Activated naive CD4-positive, alpha-beta T cell treated with Interleukin-2 at 50 U/mL for 16 hours (primary cell): ENCODE results near the gene ANKRD7.
A peak's percentile ranks its signal among the peaks of the same experiment; 100 is the strongest.

Experiments
- DNase-seq: peaks from one replicate; pipeline ENCODE4 v3.0.0-alpha.2; 2020

The ANKRD7 gene

DNA sequence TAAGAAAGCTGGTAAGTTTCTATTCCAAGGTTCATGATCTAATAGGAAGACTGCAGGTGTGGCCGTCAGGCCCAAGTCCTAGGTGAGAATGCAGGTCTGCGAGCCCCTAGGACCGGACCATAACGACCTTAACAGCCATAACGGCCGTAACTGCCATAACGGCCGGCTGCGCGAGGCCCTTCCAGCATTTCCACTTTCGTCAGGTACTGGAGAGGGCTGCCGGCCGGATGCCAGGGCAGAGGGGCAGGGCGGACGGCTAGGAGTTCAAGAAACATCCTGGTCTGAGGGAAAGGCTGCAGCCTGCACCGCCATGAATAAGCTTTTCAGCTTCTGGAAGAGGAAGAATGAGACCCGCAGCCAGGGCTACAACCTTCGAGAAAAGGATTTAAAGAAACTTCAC lies at the start of gene ANKRD7:
Gene ANKRD7 (plus strand): TSS at position 184 of the 400 bp plus-strand sequence. CDS start 127 bp downstream, at position 311.
- DNase-seq, result no peak

DNA sequence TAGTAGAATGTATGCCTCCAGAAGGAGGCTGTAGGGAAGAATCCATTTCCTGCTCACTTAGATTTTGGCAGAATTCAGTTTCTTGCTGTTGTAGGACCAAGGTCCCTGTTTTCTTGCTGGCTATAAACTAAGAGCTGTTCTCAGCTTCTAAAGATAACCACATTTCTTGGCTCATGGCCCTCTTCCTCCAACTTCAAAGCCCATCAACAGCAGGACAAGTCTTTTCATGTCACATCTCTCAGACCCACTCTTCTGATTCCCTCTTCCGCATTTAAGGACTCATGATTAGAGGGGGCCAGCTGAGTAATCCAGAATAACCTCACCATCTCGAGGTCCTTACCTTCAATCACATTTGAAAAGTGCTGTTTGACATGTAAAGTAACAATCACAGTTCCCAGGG lies 48.8 kb upstream of the ANKRD7 start:
- no peak for DNase-seq

DNA sequence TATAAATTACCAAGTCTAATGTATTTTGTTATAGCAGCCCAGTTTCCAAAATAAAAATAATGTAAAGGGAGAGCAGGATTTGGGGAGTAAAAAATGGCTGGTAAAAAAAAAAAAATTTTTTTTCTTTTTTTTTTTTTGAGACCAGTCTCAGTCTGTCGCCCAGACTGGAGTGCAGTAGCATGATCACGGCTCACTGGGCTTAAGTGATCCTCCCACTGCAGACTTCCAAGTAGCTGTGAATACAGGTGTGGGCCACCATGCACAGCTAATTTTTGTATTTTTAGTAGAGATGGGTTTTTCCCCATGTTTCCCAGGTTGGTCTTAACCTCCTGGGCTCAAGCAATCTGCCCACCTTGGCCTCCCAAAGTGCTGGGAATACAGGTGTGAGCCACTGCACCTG lies 45.3 kb upstream of the ANKRD7 start:
- DNase-seq, result no peak

DNA sequence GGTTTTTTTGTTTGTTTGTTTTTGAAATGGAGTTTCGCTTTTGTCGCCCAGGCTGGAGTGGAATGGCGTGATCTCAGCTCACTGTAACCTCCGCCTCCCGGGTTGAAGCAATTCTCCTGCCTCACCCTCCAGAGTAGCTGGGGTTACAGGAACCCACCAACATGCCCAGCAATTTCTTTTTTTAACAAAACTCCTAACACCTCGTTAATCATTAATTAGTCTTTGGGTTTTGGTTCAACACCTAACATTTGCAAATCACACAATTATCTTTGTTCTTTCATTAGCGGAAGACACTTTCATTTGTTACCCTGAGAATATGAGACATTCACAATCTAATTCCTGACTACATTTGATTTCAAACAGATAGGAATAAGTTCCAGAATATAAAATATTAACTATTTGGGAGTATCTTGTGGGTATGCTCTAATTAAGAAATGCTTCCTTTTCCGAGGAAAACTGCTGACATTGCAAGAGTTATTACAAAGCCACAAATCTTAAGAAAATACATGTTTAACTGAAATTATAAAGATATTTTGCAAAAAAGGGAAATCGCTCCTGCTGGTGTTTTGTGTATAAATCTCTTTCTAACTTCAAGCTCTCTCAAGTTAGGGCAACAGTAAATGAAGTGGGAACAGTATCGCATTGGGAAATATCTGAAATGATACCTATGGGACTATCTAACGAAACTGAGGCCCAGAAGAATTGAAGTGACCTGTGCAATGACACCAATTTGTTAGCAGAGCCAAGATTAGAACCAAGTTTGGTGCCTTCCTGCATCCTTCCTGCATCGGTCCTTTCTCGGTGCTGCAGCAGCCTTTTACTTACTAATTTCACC lies 41.7 kb upstream of the ANKRD7 start:
- no peak for DNase-seq

DNA sequence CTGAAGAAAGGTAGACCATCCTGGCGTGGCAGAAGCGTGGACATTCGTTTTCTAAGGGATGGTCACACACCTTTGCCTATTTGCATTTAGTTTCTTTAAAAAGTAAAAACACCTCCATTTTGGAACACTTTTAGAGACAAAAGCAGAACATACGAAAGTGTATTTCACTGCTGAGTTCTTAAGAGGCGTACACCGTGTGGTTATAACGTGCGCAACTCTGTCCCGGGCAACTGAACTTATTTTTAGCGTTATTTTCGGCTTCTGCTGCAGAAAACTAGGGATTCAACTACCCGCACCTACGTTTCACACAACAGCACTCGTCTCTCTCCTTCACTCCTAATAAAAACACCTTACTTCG lies 41.1 kb upstream of the ANKRD7 start:
- peak; percentile 3 for DNase-seq

- peak; percentile 97 for DNase-seq
Measured at GRCh38 chr7:118183786-118184564, 40.5 kb upstream of the ANKRD7 start, which contains the start of gene LSM8. LSM8 (plus strand) TSS chr7:118184164; CDS start chr7:118184224, 60 bp downstream.

DNA sequence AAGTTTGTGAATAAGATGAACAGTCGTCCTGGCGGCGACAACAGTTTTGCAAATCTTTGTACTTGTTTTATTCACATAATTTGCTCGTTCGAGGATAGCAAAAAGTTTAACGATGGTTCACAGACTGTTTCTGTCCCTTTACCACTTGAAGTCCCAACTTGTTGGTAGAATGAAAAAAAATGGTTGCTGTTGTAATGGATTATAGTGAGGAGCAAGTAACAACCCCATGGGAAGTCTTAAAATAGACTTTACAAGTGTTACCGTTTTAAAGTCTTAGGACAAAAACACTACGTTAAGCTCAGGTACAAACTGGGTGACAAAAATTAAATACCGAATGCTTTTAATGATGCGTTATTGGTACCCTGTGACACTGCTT lies 40.0 kb upstream of the ANKRD7 start:
- DNase-seq, result no peak

DNA sequence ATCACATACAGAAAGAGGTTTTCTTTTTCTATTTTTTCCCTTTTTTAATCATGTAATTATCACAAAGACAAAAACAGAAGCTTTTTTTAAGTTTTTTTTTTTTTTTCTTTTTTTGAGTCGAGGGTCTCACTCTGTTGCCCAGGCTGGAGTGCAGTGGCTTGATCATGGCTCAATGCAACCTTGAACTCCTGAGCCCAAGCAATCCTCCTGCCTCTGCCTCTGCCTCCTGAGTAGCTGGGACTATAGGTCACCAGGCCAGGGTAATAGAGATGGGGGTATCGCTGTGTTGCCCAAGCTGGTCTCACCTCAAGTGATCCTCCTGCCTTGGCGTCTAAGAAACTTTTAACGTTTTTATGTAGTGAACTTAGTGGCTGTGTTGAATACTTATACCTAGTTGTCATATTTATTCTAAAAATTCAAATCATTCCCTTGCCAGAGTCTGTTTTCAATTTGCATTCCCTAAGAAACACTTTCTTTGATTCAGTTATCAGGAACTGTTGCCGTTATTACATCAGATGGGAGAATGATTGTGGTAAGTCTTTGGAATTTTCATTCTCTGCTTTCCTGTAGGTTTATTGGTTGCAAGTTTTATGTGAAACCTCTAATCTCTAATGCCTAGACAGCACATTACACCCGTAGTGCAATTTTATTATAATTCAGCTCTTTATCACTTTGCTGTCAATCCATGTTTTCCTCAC lies 39.2 kb upstream of the ANKRD7 start:
- no peak for DNase-seq

GRCh38 chr7:118186501-118186900 lies 38.0 kb upstream of the ANKRD7 start:
- no peak for DNase-seq

- no peak for DNase-seq
Measured at GRCh38 chr7:118194571-118194970, 29.9 kb upstream of the ANKRD7 start.

DNA sequence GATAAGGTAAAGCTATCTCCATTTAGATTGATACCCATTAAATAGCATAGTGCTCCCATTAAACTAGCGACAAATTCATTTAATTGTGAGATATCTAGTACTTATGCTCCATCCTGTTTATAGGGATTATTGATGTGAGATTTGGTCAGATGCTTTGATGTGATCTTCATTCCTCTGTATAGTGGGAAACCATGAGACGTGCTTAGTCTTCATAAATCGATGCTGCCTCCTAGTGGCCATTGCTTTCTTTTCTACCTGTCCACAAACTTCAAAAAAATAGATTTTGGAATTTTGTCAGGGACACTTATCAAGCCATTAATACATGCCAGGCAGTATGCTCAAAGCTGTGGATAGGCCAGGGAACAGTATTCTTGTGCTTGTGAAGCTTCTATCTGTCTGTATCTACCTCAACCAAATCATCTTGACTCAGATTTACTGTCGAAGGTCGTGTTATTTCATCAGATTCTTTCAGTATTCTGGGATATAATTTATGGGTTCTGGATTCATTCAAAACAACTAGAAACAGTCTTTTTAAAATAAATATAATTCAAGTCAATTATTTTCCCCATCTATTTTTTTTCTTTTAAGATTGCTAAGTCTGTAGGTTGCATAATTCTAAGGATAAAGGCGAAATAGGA lies 28.5 kb upstream of the ANKRD7 start:
- peak; percentile 30 for DNase-seq

- no peak for DNase-seq
Measured at GRCh38 chr7:118202061-118202460, 22.4 kb upstream of the ANKRD7 start.

- DNase-seq, result peak; percentile 68
Measured at GRCh38 chr7:118214051-118214832, 10.3 kb upstream of the ANKRD7 start.

- no peak for DNase-seq
Measured at GRCh38 chr7:118214833-118215182, 9.7 kb upstream of the ANKRD7 start.

DNA sequence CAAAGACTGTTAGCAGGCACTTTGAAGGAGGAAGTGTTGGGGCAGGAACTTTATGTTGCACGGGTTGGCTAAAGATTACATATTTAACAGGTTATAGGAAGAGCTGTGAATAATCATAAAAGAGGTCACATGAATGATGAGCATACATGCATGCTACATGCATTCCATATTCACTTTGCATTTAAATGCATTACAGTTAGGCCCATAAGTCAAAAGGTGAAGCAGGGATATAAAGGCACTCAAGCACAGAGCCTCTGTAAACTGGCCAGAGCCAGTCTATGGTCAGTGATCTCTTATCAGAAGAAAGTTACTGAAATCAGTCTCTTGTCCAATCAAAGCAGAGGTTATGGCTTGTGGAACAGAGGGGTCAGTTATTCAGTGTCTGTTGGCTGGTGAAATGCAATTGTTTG lies 7.3 kb upstream of the ANKRD7 start:
- DNase-seq, result no peak

DNA sequence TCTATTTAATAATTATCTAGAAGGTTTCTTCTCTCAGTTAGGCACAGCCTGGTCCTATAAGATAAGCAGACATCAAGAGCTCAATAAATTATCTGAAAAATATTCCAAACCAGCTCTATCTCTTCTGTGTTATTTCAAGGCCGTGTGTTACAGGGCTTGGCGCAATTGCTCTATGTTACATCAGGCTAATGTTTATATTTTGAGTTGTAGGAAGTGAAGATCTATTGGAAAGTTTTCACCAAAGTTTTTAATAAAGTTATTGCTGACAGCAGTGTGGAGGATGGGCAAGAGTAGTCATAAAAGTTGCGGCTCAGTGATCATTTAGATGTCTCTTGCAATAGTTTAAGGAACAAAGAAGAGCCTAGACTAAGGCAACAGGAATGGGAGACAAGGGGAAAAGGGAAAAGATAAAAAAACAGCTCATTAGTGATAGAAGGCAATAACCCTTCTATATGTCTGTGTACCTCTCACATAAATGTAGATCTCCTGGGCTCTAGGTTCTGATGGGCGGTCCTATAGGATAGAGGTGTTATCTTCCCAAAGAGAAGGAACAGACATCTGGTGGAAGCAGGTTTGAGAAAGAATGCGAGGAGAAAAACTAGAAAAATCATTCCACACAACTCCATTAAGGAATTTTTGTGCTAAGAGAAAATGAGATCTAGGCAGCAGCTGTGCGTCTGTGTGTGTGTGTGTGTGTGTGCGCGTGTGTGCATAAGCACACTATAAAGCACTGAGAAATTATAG lies 5.9 kb upstream of the ANKRD7 start:
- no peak for DNase-seq

- no peak for DNase-seq
Measured at GRCh38 chr7:118219157-118219512, 5.4 kb upstream of the ANKRD7 start.

GRCh38 chr7:118220583-118220982 lies 3.9 kb upstream of the ANKRD7 start:
- no peak for DNase-seq

DNA sequence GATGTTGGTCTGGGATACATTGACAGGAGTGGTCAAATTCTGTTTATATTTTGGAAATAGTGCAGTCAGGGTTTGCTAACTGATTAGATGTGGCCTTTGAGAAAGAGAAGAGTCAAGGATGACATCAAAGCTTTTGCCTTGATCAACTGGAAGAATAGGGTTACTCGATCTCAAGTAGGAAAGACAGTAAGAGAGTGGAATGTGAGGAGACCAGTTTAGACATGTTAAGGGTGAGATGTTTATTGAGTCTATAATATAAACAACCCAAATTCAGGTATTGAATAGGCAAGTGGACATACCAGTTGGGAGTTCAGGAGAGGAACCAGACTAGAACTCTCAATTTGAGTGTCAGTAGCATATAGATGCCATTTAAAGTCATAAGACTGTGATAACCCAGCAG lies 1.9 kb upstream of the ANKRD7 start:
- DNase-seq, result no peak

DNA sequence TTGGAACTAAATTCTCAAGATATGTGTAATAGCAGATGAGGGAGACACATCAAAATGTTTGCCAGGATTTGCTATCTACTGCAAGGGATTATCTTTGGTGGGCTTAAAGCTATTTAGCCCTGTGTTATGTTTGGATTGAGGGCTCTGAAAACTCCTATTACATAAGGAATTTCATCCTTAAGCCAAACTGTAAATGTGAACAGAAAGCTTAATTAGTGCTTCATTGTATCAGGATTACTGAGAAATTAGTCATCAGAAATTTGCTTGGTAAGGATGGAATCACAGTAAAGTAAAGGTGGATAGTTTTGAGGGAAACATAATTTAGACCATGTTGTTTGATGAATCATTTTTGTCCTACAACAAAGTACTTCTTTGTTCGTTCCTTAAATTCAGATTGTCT lies 8.3 kb downstream of the ANKRD7 start:
- no peak for DNase-seq

DNA sequence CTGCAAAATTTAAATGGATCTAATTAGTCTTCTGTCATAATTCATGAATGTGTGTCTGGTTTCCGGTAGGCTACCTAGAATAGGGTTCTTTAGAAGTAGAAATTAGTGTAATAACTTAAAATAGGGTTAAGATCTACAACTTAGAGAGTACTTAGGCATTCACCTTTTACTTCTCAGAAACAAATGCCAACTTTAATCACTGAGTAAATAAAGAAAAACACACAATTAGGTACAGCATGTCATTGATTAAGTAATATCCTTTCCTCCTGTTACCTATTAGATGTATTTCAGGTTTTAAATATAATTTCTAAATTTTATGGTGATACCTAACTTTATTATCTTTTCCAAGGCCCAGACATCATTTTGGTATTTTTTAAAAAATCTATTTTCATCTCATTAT lies 9.3 kb downstream of the ANKRD7 start:
- DNase-seq, result no peak

DNA sequence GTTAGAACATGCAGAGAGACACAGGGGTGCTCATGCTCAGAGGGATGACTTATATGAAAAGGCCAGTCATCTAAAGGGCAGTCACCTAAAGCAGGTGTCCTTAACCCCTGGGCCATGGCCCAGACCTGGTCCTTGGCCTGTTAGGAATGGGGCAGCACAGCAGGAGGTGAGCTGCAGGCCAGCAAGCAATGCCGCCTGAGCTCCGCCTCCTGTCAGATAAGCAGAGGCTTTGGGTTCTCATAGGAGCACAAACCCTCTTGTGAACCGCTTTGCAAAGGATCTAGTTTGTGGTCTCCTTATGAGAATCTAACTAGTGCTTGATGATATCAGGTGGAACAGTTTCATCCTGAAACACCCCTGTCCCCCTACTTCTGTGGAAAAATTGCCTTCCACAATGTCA lies 14.5 kb downstream of the ANKRD7 start:
- DNase-seq, result no peak
